22Rv1 (cell line): ENCODE measurements around the gene NOL4L.
A peak's percentile ranks its signal among the peaks of the same experiment; 100 is the strongest.

ENCODE experiments used
- H3K27ac ChIP-seq: fragments of 450-650 bp; 2 replicates; pipeline ENCODE4 v1.5.1; 2017
- CTCF ChIP-seq: fragments of 450-650 bp; IDR thresholded peaks from 2 replicates; pipeline ENCODE4 v1.5.1; 2017; ENCODE audit warnings: mild to moderate bottlenecking
- ZFX ChIP-seq: fragments of 450-650 bp; IDR thresholded peaks from 2 replicates; pipeline ENCODE4 v1.6.1; 2017; ENCODE audit warnings: antibody characterized with exemption, borderline replicate concordance

The NOL4L gene

GRCh38 chr20:32522776-32523612, 62.1 kb downstream of the NOL4L start:
- TF ChIP-seq ZFX (no peak), CTCF (no peak)
- H3K27ac ChIP-seq: no peak overlapping the region

GRCh38 chr20:32522526-32522775, 62.7 kb downstream of the NOL4L start:
- TF ChIP-seq CTCF (no peak), ZFX (no peak)
- no peak overlapping the region for H3K27ac ChIP-seq

GRCh38 chr20:32521780-32522525, 63.2 kb downstream of the NOL4L start:
- TF ChIP-seq CTCF: peak; percentile 82
- no peak for TF ChIP-seq ZFX
- H3K27ac ChIP-seq: no peak overlapping the region

GRCh38 chr20:32520927-32521203, 64.3 kb downstream of the NOL4L start:
- TF ChIP-seq CTCF (no peak), ZFX (no peak)
- no peak overlapping the region for H3K27ac ChIP-seq

GRCh38 chr20:32519381-32519730, 65.8 kb downstream of the NOL4L start:
- TF ChIP-seq CTCF (no peak), ZFX (no peak)
- H3K27ac ChIP-seq: no peak overlapping the region

- H3K27ac ChIP-seq: no peak overlapping the region
- TF ChIP-seq ZFX (no peak), CTCF (no peak)
Measured at GRCh38 chr20:32518593-32519380, 66.3 kb downstream of the NOL4L start.

- H3K27ac ChIP-seq: no peak overlapping the region
- TF ChIP-seq ZFX (no peak), CTCF (no peak)
Measured at GRCh38 chr20:32517914-32518592, 67.1 kb downstream of the NOL4L start.
